Hepatocyte (in vitro differentiated cells): ENCODE data around the gene RNLS. TPM values are rescaled to one million over a fixed set of nuclear protein-coding genes. Genes with fewer than 3 reads are reported as not detected.

Source experiments
- DNase-seq: peaks from one replicate; pipeline ENCODE4 v3.0.0-alpha.2; 2016; ENCODE audit warnings: low spot score
- H2AFZ ChIP-seq: fragments of 200-600 bp; sonication (generic); 2 replicates; pipeline ENCODE4 v1.6.0; 2016; ENCODE audit warnings: antibody characterized with exemption, mild to moderate bottlenecking
- H3K27ac ChIP-seq: fragments of 200-600 bp; sonication (generic); 2 replicates; pipeline ENCODE4 v1.5.1; 2016; ENCODE audit warnings: mild to moderate bottlenecking
- H3K27me3 ChIP-seq: fragments of 200-600 bp; sonication (generic); 2 replicates; pipeline ENCODE4 v1.6.1; 2016
- H3K36me3 ChIP-seq: fragments of 200-600 bp; sonication (generic); replicated peaks from 2 replicates; pipeline ENCODE4 v1.5.1; 2016; ENCODE audit warnings: low read depth; ENCODE audit not compliant: insufficient read depth
- H3K4me1 ChIP-seq: fragments of 200-600 bp; sonication (generic); 2 replicates; pipeline ENCODE4 v1.5.1; 2016; ENCODE audit warnings: mild to moderate bottlenecking, moderate library complexity; ENCODE audit not compliant: insufficient read depth
- H3K4me2 ChIP-seq: fragments of 200-600 bp; sonication (generic); 2 replicates; pipeline ENCODE4 v1.6.0; 2016
- H3K4me3 ChIP-seq: fragments of 200-600 bp; sonication (generic); 2 replicates; pipeline ENCODE4 v1.5.1; 2016; ENCODE audit warnings: mild to moderate bottlenecking
- H3K79me2 ChIP-seq: fragments of 200-600 bp; sonication (generic); 2 replicates; pipeline ENCODE4 v1.6.0; 2017; ENCODE audit warnings: mild to moderate bottlenecking
- H3K9me2 ChIP-seq: fragments of 200-600 bp; sonication (generic); replicated peaks from 2 replicates; pipeline ENCODE4 v1.6.0; 2017; ENCODE audit warnings: mild to moderate bottlenecking; ENCODE audit not compliant: insufficient read depth
- H3K9me3 ChIP-seq: fragments of 200-600 bp; sonication (generic); 2 replicates; pipeline ENCODE4 v1.5.1; 2016; ENCODE audit warnings: low read depth, mild to moderate bottlenecking
- H4K20me1 ChIP-seq: fragments of 200-600 bp; sonication (generic); 2 replicates; pipeline ENCODE4 v1.6.0; 2016; ENCODE audit warnings: mild to moderate bottlenecking; ENCODE audit not compliant: insufficient read depth, poor library complexity, severe bottlenecking
- EZH2 ChIP-seq: fragments of 200-600 bp; sonication (generic); IDR thresholded peaks from 2 replicates; pipeline ENCODE4 v1.6.1; 2016; ENCODE audit warnings: antibody characterized with exemption, mild to moderate bottlenecking, borderline replicate concordance
- EZH2phosphoT487 ChIP-seq: fragments of 200-600 bp; sonication (generic); IDR thresholded peaks from one replicate; pipeline ENCODE4 v1.6.1; 2018; ENCODE audit warnings: antibody characterized with exemption, mild to moderate bottlenecking, low read depth, moderate library complexity; ENCODE audit not compliant: unreplicated experiment, severe bottlenecking
- WGBS: methylation state at CpG from one replicate; pipeline ENCODE4 v1.1.6; 2016; ENCODE audit warnings: low lambda C conversion rate; ENCODE audit errors: missing lambda C conversion rate; 5-methylcytosine and 5-hydroxymethylcytosine counted together
- polyA plus RNA-seq: library from polyadenylated mRNA; unstranded; fragments of >200 nt; fragmentation: Nextera tagmentation; extraction: Ambion mirVana; gene quantifications from 2 replicates; pipeline ENCODE4 v1.2.1, GENCODE V29; 2016
- total RNA-seq: library from RNA; depleted of rRNA; stranded (reverse); fragments of >200 nt; gene quantifications from 2 replicates; pipeline ENCODE4 v1.2.3, GENCODE V29; 2014
- TF ChIP-seq, protein P1 (sequence below): fragments of 200-600 bp; sonication (generic); IDR thresholded peaks from 2 replicates; pipeline ENCODE4 v1.5.1; 2016; ENCODE audit warnings: antibody characterized with exemption, mild to moderate bottlenecking; ENCODE audit not compliant: poor library complexity

RNLS gene
- total and polyA plus RNA-seq, 2 experiments from 2014 or later = 12.8 to 14.9 TPM

DNA sequence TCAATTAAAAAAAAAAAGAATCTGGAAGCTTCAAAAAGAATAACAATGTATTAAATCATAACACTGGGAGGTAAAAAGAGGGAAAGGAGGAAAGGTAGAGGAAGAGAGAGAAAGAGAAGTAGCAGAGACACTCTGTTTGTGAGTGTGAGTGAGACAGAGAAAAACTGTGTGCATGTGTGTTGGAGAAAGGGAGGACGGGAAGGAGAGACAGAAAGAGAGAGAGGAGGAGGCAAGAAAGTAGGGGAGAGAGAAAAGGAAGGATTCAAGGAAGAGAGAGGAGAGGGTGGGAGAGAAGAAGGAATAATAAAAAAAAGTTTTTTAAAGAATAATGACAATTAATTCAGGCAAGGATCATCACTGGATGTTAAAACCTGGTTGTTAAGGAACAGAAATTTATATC lies 77.9 kb downstream of the RNLS start:
- Histone ChIP-seq H3K4me1 (peaks cover 3% of the 10 kb centered on the region), H3K79me2 (no peaks in the 10 kb centered on the region), H3K27ac (no peak overlapping the region), H3K36me3 (no peaks in the 10 kb centered on the region), H4K20me1 (no peaks in the 10 kb centered on the region), H3K9me2 (no peaks in the 10 kb centered on the region), H3K4me2 (no peak overlapping the region), H3K27me3 (no peaks in the 10 kb centered on the region), H2AFZ (no peak overlapping the region), H3K4me3 (no peak overlapping the region), H3K9me3 (no peaks in the 10 kb centered on the region)
- DNase-seq = no peak
- TF ChIP-seq EZH2 (no peak), EZH2phosphoT487 (no peak)
- TF ChIP-seq, protein P1, sequence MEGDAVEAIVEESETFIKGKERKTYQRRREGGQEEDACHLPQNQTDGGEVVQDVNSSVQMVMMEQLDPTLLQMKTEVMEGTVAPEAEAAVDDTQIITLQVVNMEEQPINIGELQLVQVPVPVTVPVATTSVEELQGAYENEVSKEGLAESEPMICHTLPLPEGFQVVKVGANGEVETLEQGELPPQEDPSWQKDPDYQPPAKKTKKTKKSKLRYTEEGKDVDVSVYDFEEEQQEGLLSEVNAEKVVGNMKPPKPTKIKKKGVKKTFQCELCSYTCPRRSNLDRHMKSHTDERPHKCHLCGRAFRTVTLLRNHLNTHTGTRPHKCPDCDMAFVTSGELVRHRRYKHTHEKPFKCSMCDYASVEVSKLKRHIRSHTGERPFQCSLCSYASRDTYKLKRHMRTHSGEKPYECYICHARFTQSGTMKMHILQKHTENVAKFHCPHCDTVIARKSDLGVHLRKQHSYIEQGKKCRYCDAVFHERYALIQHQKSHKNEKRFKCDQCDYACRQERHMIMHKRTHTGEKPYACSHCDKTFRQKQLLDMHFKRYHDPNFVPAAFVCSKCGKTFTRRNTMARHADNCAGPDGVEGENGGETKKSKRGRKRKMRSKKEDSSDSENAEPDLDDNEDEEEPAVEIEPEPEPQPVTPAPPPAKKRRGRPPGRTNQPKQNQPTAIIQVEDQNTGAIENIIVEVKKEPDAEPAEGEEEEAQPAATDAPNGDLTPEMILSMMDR = no peak
- WGBS = 90% methylated on average over 1 of the region's 1 CpG

DNA sequence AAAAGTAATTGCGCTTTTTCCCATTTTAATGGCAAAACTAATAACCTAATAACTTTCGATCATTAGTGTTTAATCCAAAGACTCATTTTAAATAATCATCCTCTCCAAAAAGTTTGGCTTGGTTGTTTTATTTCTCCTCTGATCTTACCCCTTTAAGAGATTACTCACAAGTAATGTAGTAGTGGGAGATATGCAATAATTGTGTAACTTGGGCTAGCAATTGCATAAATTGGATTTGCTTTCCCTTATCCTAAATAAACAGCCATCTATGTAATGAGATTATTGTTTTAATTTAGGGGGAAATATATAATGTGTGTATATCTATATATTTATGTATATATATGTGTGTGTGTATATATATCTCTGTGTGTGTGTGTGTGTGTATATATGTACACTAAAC lies 82.5 kb downstream of the RNLS start:
- no peak overlapping the region for H2AFZ ChIP-seq
- H4K20me1 ChIP-seq = no peaks in the 10 kb centered on the region
- H3K27ac ChIP-seq = no peak overlapping the region
- H3K4me3 ChIP-seq = no peak overlapping the region
- H3K79me2 ChIP-seq = no peaks in the 10 kb centered on the region
- WGBS = 98% methylated on average over 2 of the region's 2 CpGs
- no peaks in the 10 kb centered on the region for H3K9me2 ChIP-seq
- H3K4me1 ChIP-seq = peaks cover 8% of the 10 kb centered on the region
- no peak overlapping the region for H3K4me2 ChIP-seq
- H3K27me3 ChIP-seq = no peaks in the 10 kb centered on the region
- no peaks in the 10 kb centered on the region for H3K36me3 ChIP-seq
- H3K9me3 ChIP-seq = no peaks in the 10 kb centered on the region
- TF ChIP-seq, protein P1 = no peak
- no peak for TF ChIP-seq EZH2
- DNase-seq = no peak

DNA sequence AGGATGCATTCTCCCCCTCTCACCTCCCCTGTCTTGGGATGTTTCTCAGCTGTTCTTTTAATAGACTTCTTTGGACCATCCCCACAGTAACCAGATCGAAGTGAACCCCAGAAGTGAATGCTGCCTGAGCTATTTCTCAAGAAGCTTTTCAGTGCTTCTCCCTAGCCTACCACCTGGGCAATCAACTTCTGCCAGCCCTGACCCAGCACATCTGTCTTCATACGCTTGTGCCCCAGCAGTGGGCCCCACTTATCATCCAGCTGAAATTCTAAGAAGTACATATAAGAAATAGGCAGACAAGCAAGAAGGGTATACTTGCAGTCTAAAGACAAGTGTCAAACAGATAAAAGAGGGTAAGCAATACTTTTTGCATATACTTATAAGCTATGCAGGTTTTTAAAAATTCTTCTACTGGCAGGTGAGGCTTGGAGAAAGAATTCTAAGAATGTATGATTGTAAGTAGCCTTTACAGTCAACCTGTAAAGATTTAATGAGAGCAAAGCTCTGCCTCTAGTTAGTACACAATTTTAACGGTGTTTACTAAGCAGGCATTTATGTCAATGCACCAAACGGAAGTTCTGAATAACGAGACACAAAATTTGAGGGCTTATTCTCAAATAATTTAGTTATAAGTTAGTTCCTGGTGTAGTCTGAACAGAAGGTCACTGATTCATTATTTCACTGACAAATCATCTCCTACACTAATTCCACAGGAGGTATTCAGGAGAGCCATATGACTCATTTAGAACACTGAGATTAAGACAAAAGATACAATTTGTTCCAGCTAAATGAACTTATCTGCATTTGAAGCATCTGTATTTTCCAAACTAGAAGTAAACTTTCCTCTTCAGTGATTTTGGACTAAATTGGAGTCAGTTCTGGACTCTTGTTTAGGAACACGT lies 83.3 kb downstream of the RNLS start:
- Histone ChIP-seq H2AFZ (no peak overlapping the region), H3K9me2 (no peaks in the 10 kb centered on the region), H3K27ac (no peak overlapping the region), H3K79me2 (no peaks in the 10 kb centered on the region), H3K36me3 (no peaks in the 10 kb centered on the region), H3K4me2 (no peak overlapping the region), H3K4me1 (peaks cover 8% of the 10 kb centered on the region), H3K9me3 (no peaks in the 10 kb centered on the region), H4K20me1 (no peaks in the 10 kb centered on the region), H3K27me3 (no peaks in the 10 kb centered on the region), H3K4me3 (no peak overlapping the region)
- 62% methylated on average over 6 of the region's 6 CpGs for WGBS
- TF ChIP-seq EZH2phosphoT487 (no peak), EZH2 (no peak)
- TF ChIP-seq, protein P1 = no peak
- DNase-seq = no peak
